ENCODE data around the gene LAMB4. TPM values are rescaled to one million over a fixed set of nuclear protein-coding genes. Genes with fewer than 3 reads are reported as not detected.
A peak's percentile ranks its signal among the peaks of the same experiment; 100 is the strongest.

The LAMB4 gene
- total RNA-seq, 1 experiment from 2014 or later = 0.13 TPM

GRCh38 chr7:108149119-108149518, 19.0 kb upstream of the LAMB4 start:
- H3K4me3 ChIP-seq = no peak overlapping the region
- no peak for DNase-seq (ENCODE audit: low read depth in 1 of 2, low spot score in 2 of 2)

GRCh38 chr7:108147031-108147563, 16.9 kb upstream of the LAMB4 start:
- Histone ChIP-seq H3K27me3 (replicated peaks) (peaks cover 4% of the 10 kb centered on the region), H3K4me3 (no peak overlapping the region), H3K9me3 (replicated peaks) (no peaks in the 10 kb centered on the region), H3K36me3 (no peaks in the 10 kb centered on the region), H3K27ac (no peak overlapping the region), H3K4me1 (replicated peaks) (no peaks in the 10 kb centered on the region; the same call in 1 of the 2 replicates)
- no peak for DNase-seq (ENCODE audit: low read depth in 1 of 2, low spot score in 2 of 2)

More at GRCh38 chr7:108149119-108149518, 19.0 kb upstream of the LAMB4 start:
- Histone ChIP-seq H3K4me1 (replicated peaks) (no peaks in the 10 kb centered on the region; the same call in 1 of the 2 replicates), H3K9me3 (replicated peaks) (no peaks in the 10 kb centered on the region), H3K36me3 (no peaks in the 10 kb centered on the region), H3K27me3 (replicated peaks) (peaks cover 4% of the 10 kb centered on the region), H3K27ac (no peak overlapping the region)

GRCh38 chr7:108146070-108146842, 16.1 kb upstream of the LAMB4 start:
- Histone ChIP-seq H3K9me3 (replicated peaks) (no peaks in the 10 kb centered on the region), H3K4me3 (no peak overlapping the region), H3K27ac (no peak overlapping the region), H3K36me3 (no peaks in the 10 kb centered on the region), H3K27me3 (replicated peaks) (peaks cover 4% of the 10 kb centered on the region), H3K4me1 (replicated peaks) (no peaks in the 10 kb centered on the region; the same call in 1 of the 2 replicates)
- peak; percentile 68 to 74 for DNase-seq (ENCODE audit: low read depth in 1 of 2, low spot score in 2 of 2)

- peaks cover 4% of the 10 kb centered on the region for H3K27me3 ChIP-seq (replicated peaks)
- H3K4me1 ChIP-seq (replicated peaks) = peaks cover 8% of the 10 kb centered on the region
- H3K27ac ChIP-seq = no peak overlapping the region
- H3K36me3 ChIP-seq = no peaks in the 10 kb centered on the region
- no peak for DNase-seq (ENCODE audit: low read depth in 1 of 2, low spot score in 2 of 2)
- H3K4me3 ChIP-seq = no peak overlapping the region
- no peaks in the 10 kb centered on the region for H3K9me3 ChIP-seq (replicated peaks)
Observed at GRCh38 chr7:108145401-108145800, 15.2 kb upstream of the LAMB4 start.

GRCh38 chr7:108144931-108145330, 14.8 kb upstream of the LAMB4 start:
- H3K27me3 ChIP-seq (replicated peaks) = peaks cover 4% of the 10 kb centered on the region
- H3K4me1 ChIP-seq (replicated peaks) = peaks cover 13% of the 10 kb centered on the region
- H3K27ac ChIP-seq = no peak overlapping the region
- no peaks in the 10 kb centered on the region for H3K9me3 ChIP-seq (replicated peaks)
- H3K4me3 ChIP-seq = no peak overlapping the region
- no peaks in the 10 kb centered on the region for H3K36me3 ChIP-seq
- DNase-seq (ENCODE audit: low read depth in 1 of 2, low spot score in 2 of 2) = no peak

GRCh38 chr7:108143658-108144420, 13.7 kb upstream of the LAMB4 start:
- Histone ChIP-seq H3K4me1 (replicated peaks) (peaks cover 23% of the 10 kb centered on the region), H3K4me3 (no peak overlapping the region), H3K36me3 (no peaks in the 10 kb centered on the region), H3K27ac (no peak overlapping the region), H3K27me3 (replicated peaks) (peaks cover 2% of the 10 kb centered on the region; the same call in 1 of the 2 replicates), H3K9me3 (replicated peaks) (no peaks in the 10 kb centered on the region)
- DNase-seq (ENCODE audit: low read depth in 1 of 2, low spot score in 2 of 2) = no peak

GRCh38 chr7:108142675-108143259, 12.6 kb upstream of the LAMB4 start:
- peaks cover 32% of the 10 kb centered on the region for H3K4me1 ChIP-seq (replicated peaks)
- no peaks in the 10 kb centered on the region for H3K36me3 ChIP-seq
- DNase-seq (ENCODE audit: low read depth in 1 of 2, low spot score in 2 of 2) = no peak
- no peak overlapping the region for H3K27ac ChIP-seq
- H3K27me3 ChIP-seq (replicated peaks) = no peaks in the 10 kb centered on the region
- no peaks in the 10 kb centered on the region for H3K9me3 ChIP-seq (replicated peaks)
- no peak overlapping the region for H3K4me3 ChIP-seq

GRCh38 chr7:108142180-108142579, 12.0 kb upstream of the LAMB4 start:
- no peaks in the 10 kb centered on the region for H3K36me3 ChIP-seq
- peaks cover 33% of the 10 kb centered on the region for H3K4me1 ChIP-seq (replicated peaks)
- no peak overlapping the region for H3K27ac ChIP-seq
- no peak for DNase-seq (ENCODE audit: low read depth in 1 of 2, low spot score in 2 of 2)
- H3K4me3 ChIP-seq = no peak overlapping the region
- H3K27me3 ChIP-seq (replicated peaks) = no peaks in the 10 kb centered on the region
- H3K9me3 ChIP-seq (replicated peaks) = no peaks in the 10 kb centered on the region

- no peak for DNase-seq (ENCODE audit: low read depth in 1 of 2, low spot score in 2 of 2)
Observed at GRCh38 chr7:108140671-108141070, 10.5 kb upstream of the LAMB4 start.

GRCh38 chr7:108138911-108139310, 8.8 kb upstream of the LAMB4 start:
- Histone ChIP-seq H3K9me3 (replicated peaks) (no peaks in the 10 kb centered on the region), H3K27ac (peak overlapping the region; percentile 32), H3K27me3 (replicated peaks) (no peaks in the 10 kb centered on the region), H3K36me3 (no peaks in the 10 kb centered on the region), H3K4me3 (no peak overlapping the region), H3K4me1 (replicated peaks) (peaks cover 33% of the 10 kb centered on the region)
- peak; percentile 69 to 79 for DNase-seq (ENCODE audit: low read depth in 1 of 2, low spot score in 2 of 2)

More at GRCh38 chr7:108140671-108141070, 10.5 kb upstream of the LAMB4 start:
- H3K27me3 ChIP-seq (replicated peaks) = no peaks in the 10 kb centered on the region
- H3K4me3 ChIP-seq = no peak overlapping the region
- H3K27ac ChIP-seq = peak overlapping the region; percentile 44
- H3K4me1 ChIP-seq (replicated peaks) = peaks cover 33% of the 10 kb centered on the region
- no peaks in the 10 kb centered on the region for H3K9me3 ChIP-seq (replicated peaks)
- no peaks in the 10 kb centered on the region for H3K36me3 ChIP-seq

GRCh38 chr7:108137993-108138392, 7.8 kb upstream of the LAMB4 start:
- H3K36me3 ChIP-seq = no peaks in the 10 kb centered on the region
- peak overlapping the region; percentile 32 for H3K27ac ChIP-seq
- DNase-seq (ENCODE audit: low read depth in 1 of 2, low spot score in 2 of 2) = no peak
- no peaks in the 10 kb centered on the region for H3K9me3 ChIP-seq (replicated peaks)
- no peak overlapping the region for H3K4me3 ChIP-seq
- peaks cover 33% of the 10 kb centered on the region for H3K4me1 ChIP-seq (replicated peaks)
- no peaks in the 10 kb centered on the region for H3K27me3 ChIP-seq (replicated peaks)

- peaks cover 33% of the 10 kb centered on the region for H3K4me1 ChIP-seq (replicated peaks)
- no peaks in the 10 kb centered on the region for H3K36me3 ChIP-seq
- no peak for DNase-seq (ENCODE audit: low read depth in 1 of 2, low spot score in 2 of 2)
- H3K27ac ChIP-seq = no peak overlapping the region
- no peaks in the 10 kb centered on the region for H3K9me3 ChIP-seq (replicated peaks)
- no peaks in the 10 kb centered on the region for H3K27me3 ChIP-seq (replicated peaks)
- no peak overlapping the region for H3K4me3 ChIP-seq
Observed at GRCh38 chr7:108137040-108137439, 6.9 kb upstream of the LAMB4 start.

GRCh38 chr7:108136191-108136688, 6.1 kb upstream of the LAMB4 start:
- H3K36me3 ChIP-seq = no peaks in the 10 kb centered on the region
- H3K4me1 ChIP-seq (replicated peaks) = peaks cover 33% of the 10 kb centered on the region
- no peak overlapping the region for H3K4me3 ChIP-seq
- no peaks in the 10 kb centered on the region for H3K27me3 ChIP-seq (replicated peaks)
- no peak for DNase-seq (ENCODE audit: low read depth in 1 of 2, low spot score in 2 of 2)
- no peaks in the 10 kb centered on the region for H3K9me3 ChIP-seq (replicated peaks)
- no peak overlapping the region for H3K27ac ChIP-seq

Data from SJSA1 (cell line).